GM12878 (cell line): ENCODE data around the gene SEBOX. TPM values are rescaled to one million over a fixed set of nuclear protein-coding genes. Genes with fewer than 3 reads are reported as not detected.

Source experiments
- CBX5 ChIP-seq: sonication (generic); IDR thresholded peaks from 2 replicates; pipeline ENCODE4 v1.6.1; 2016; ENCODE audit warnings: low read depth, moderate library complexity, mild to moderate bottlenecking, inconsistent platforms
- HDAC2 ChIP-seq: fragments of 200-600 bp; sonication (generic); IDR thresholded peaks from 2 replicates; pipeline ENCODE4 v1.6.1; 2017
- JUND ChIP-seq: IDR thresholded peaks from 2 replicates; pipeline ENCODE4 v1.6.1; 2012; ENCODE audit warnings: low read depth, mild to moderate bottlenecking, low read length, improper control_type of control experiment, moderate library complexity
- MYC ChIP-seq: IDR thresholded peaks from 2 replicates; pipeline ENCODE4 v1.6.1; 2011; ENCODE audit warnings: mild to moderate bottlenecking, low read length, moderate library complexity, inconsistent platforms; ENCODE audit not compliant: insufficient read depth, insufficient replicate concordance, insufficient read length, severe bottlenecking
- SIX5 ChIP-seq: IDR thresholded peaks from 2 replicates; pipeline ENCODE4 v1.6.1; 2011; ENCODE audit warnings: mild to moderate bottlenecking, low read depth, low read length, moderate library complexity; ENCODE audit not compliant: severe bottlenecking
- TARDBP ChIP-seq: IDR thresholded peaks from 2 replicates; pipeline ENCODE4 v1.6.1; 2016; ENCODE audit warnings: borderline replicate concordance
- YY1 ChIP-seq: IDR thresholded peaks from 2 replicates; pipeline ENCODE4 v1.6.1; 2011; ENCODE audit warnings: low read depth, mild to moderate bottlenecking, low read length
- polyA plus RNA-seq, 11 experiments: library from polyadenylated mRNA; depleted of rRNA in 4 of 11; unstranded in 6 of 11; stranded (reverse) in 5 of 11; fragments of >200 nt; fragmentation: Nextera tagmentation in 4 of 11; fragmentation: Illumina TruSeq in 1 of 11; extraction: Ambion mirVana in 4 of 11; extraction: Trizol in 1 of 11; gene quantifications; 1 replicate in 1 of 11; 2 replicates in 10 of 11; pipeline versions ENCODE4 v1.2.1 to v1.2.3, GENCODE V29; 2011 to 2016; ENCODE audit warnings: inconsistent platforms in 2 of 11, missing spikeins in 2 of 11, low read depth in 1 of 11
- total RNA-seq, 4 experiments: library from RNA; depleted of rRNA in 3 of 4; stranded (reverse); fragments of >200 nt in 3 of 4; fragmentation: Illumina TruSeq in 1 of 4; extraction: Trizol in 1 of 4; gene quantifications; 2 replicates each; pipeline versions ENCODE4 v1.2.1 to v1.2.3, GENCODE V29; 2013 to 2021
- TF ChIP-seq, protein P1 (sequence below): fragments of 450-650 bp; IDR thresholded peaks from 2 replicates; pipeline ENCODE4 v1.6.1; 2017; ENCODE audit warnings: mild to moderate bottlenecking
- TF ChIP-seq, protein P2 (sequence below): fragments of 450-650 bp; IDR thresholded peaks from 2 replicates; pipeline ENCODE4 v1.6.1; 2016; ENCODE audit warnings: mild to moderate bottlenecking

The SEBOX gene
- total and polyA plus RNA-seq, 10 of the 15 experiments (the other 5 are each of a cell fraction or from before 2014, with no cell fraction given) = not detected

DNA sequence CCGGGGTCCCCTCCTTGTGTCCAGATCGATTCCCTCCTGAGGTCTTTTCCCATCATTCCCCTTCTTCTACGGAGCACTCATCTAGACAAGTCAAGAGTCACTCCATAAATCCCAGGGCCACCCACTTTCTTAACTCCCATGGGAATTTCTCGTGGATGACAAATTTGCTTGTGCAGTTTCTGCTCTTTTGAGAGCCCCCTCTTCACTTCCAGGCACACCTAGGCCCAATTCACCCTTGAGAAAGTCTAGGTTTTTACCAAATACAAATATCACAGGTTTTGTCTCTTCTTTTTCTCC is 7.2 kb downstream of the SEBOX start (continued):
- TF ChIP-seq, protein P1, sequence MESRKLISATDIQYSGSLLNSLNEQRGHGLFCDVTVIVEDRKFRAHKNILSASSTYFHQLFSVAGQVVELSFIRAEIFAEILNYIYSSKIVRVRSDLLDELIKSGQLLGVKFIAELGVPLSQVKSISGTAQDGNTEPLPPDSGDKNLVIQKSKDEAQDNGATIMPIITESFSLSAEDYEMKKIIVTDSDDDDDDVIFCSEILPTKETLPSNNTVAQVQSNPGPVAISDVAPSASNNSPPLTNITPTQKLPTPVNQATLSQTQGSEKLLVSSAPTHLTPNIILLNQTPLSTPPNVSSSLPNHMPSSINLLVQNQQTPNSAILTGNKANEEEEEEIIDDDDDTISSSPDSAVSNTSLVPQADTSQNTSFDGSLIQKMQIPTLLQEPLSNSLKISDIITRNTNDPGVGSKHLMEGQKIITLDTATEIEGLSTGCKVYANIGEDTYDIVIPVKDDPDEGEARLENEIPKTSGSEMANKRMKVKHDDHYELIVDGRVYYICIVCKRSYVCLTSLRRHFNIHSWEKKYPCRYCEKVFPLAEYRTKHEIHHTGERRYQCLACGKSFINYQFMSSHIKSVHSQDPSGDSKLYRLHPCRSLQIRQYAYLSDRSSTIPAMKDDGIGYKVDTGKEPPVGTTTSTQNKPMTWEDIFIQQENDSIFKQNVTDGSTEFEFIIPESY = no peak
- TF ChIP-seq JUND (no peak), YY1 (no peak), SIX5 (no peak), TARDBP (no peak), CBX5 (no peak), HDAC2 (peak; percentile 20; the same call in 1 of the 2 replicates), MYC (no peak)
- TF ChIP-seq, protein P2, sequence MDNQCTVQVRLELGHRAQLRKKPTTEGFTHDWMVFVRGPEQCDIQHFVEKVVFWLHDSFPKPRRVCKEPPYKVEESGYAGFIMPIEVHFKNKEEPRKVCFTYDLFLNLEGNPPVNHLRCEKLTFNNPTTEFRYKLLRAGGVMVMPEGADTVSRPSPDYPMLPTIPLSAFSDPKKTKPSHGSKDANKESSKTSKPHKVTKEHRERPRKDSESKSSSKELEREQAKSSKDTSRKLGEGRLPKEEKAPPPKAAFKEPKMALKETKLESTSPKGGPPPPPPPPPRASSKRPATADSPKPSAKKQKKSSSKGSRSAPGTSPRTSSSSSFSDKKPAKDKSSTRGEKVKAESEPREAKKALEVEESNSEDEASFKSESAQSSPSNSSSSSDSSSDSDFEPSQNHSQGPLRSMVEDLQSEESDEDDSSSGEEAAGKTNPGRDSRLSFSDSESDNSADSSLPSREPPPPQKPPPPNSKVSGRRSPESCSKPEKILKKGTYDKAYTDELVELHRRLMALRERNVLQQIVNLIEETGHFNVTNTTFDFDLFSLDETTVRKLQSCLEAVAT = 0 out of 2 replicates have a peak, but pooled peaks have one; percentile 5
- TF ChIP-seq, all 136 proteins: peak for 5
